ENCODE results near the gene SLC12A4. TPM values are rescaled to one million over a fixed set of nuclear protein-coding genes. Genes with fewer than 3 reads are reported as not detected.
A peak's percentile ranks its signal among the peaks of the same experiment; 100 is the strongest.

SLC12A4 gene
- total RNA-seq, 1 donor from 2014 or later: 117 TPM

- DNase-seq (ENCODE audit: low spot score): no peak
- Mint-ChIP-seq H3K4me1 (ENCODE audit: low read depth) (peaks cover 35% of the 10 kb centered on the region), H3K27me3 (ENCODE audit: low read depth) (no peaks in the 10 kb centered on the region), H3K27ac (ENCODE audit: unreplicated experiment) (no peak overlapping the region), H3K4me3 (ENCODE audit: unreplicated experiment) (no peak overlapping the region), H3K36me3 (ENCODE audit: low read depth) (peaks cover 1% of the 10 kb centered on the region), H3K9me3 (ENCODE audit: low read depth) (no peaks in the 10 kb centered on the region)
- TF ChIP-seq, protein P1, sequence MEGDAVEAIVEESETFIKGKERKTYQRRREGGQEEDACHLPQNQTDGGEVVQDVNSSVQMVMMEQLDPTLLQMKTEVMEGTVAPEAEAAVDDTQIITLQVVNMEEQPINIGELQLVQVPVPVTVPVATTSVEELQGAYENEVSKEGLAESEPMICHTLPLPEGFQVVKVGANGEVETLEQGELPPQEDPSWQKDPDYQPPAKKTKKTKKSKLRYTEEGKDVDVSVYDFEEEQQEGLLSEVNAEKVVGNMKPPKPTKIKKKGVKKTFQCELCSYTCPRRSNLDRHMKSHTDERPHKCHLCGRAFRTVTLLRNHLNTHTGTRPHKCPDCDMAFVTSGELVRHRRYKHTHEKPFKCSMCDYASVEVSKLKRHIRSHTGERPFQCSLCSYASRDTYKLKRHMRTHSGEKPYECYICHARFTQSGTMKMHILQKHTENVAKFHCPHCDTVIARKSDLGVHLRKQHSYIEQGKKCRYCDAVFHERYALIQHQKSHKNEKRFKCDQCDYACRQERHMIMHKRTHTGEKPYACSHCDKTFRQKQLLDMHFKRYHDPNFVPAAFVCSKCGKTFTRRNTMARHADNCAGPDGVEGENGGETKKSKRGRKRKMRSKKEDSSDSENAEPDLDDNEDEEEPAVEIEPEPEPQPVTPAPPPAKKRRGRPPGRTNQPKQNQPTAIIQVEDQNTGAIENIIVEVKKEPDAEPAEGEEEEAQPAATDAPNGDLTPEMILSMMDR (IDR thresholded peaks at IDR 0.05): no peak
These were observed 53.5 kb downstream of the SLC12A4 start for GRCh38 chr16:67914758-67915495.

GRCh38 chr16:67910158-67910557, 58.3 kb downstream of the SLC12A4 start:
- no peak for DNase-seq (ENCODE audit: low spot score)
- TF ChIP-seq, protein P1 (IDR thresholded peaks at IDR 0.05): no peak
- Mint-ChIP-seq H3K36me3 (ENCODE audit: low read depth) (peaks cover 10% of the 10 kb centered on the region), H3K4me3 (ENCODE audit: unreplicated experiment) (no peak overlapping the region), H3K4me1 (ENCODE audit: low read depth) (peaks cover 4% of the 10 kb centered on the region), H3K27me3 (ENCODE audit: low read depth) (no peaks in the 10 kb centered on the region), H3K27ac (ENCODE audit: unreplicated experiment) (no peak overlapping the region), H3K9me3 (ENCODE audit: low read depth) (no peaks in the 10 kb centered on the region)

- DNase-seq (ENCODE audit: low spot score): no peak
- H3K27me3 Mint-ChIP-seq (ENCODE audit: low read depth): no peaks in the 10 kb centered on the region
- H3K4me1 Mint-ChIP-seq (ENCODE audit: low read depth): no peaks in the 10 kb centered on the region
- H3K4me3 Mint-ChIP-seq (ENCODE audit: unreplicated experiment): no peak overlapping the region
- no peaks in the 10 kb centered on the region for H3K9me3 Mint-ChIP-seq (ENCODE audit: low read depth)
- peaks cover 10% of the 10 kb centered on the region for H3K36me3 Mint-ChIP-seq (ENCODE audit: low read depth)
- no peak overlapping the region for H3K27ac Mint-ChIP-seq (ENCODE audit: unreplicated experiment)
- TF ChIP-seq, protein P1 (IDR thresholded peaks at IDR 0.05): no peak
These were observed 59.2 kb downstream of the SLC12A4 start for GRCh38 chr16:67909056-67909742.

GRCh38 chr16:67907397-67908180, 60.8 kb downstream of the SLC12A4 start:
- peaks cover 15% of the 10 kb centered on the region for H3K36me3 Mint-ChIP-seq (ENCODE audit: low read depth)
- no peak for DNase-seq (ENCODE audit: low spot score)
- TF ChIP-seq, protein P1 (IDR thresholded peaks at IDR 0.05): no peak
- no peaks in the 10 kb centered on the region for H3K9me3 Mint-ChIP-seq (ENCODE audit: low read depth)
- H3K27me3 Mint-ChIP-seq (ENCODE audit: low read depth): no peaks in the 10 kb centered on the region
- no peak overlapping the region for H3K27ac Mint-ChIP-seq (ENCODE audit: unreplicated experiment)
- no peak overlapping the region for H3K4me3 Mint-ChIP-seq (ENCODE audit: unreplicated experiment)
- peaks cover 3% of the 10 kb centered on the region for H3K4me1 Mint-ChIP-seq (ENCODE audit: low read depth)

GRCh38 chr16:67902831-67903230, 65.6 kb downstream of the SLC12A4 start:
- no peaks in the 10 kb centered on the region for H3K9me3 Mint-ChIP-seq (ENCODE audit: low read depth)
- DNase-seq (ENCODE audit: low spot score): no peak
- TF ChIP-seq, protein P1 (IDR thresholded peaks at IDR 0.05): no peak
- peak overlapping the region; percentile 61 for H3K27ac Mint-ChIP-seq (ENCODE audit: unreplicated experiment)
- no peak overlapping the region for H3K4me3 Mint-ChIP-seq (ENCODE audit: unreplicated experiment)
- peaks cover 4% of the 10 kb centered on the region for H3K4me1 Mint-ChIP-seq (ENCODE audit: low read depth)
- peaks cover 5% of the 10 kb centered on the region for H3K36me3 Mint-ChIP-seq (ENCODE audit: low read depth)
- no peaks in the 10 kb centered on the region for H3K27me3 Mint-ChIP-seq (ENCODE audit: low read depth)
